B cell (primary cell): ENCODE measurements around the gene CDT1.

ENCODE experiments used
- EZH2 ChIP-seq: IDR thresholded peaks from 2 replicates; pipeline ENCODE4 v1.6.1; 2012; ENCODE audit warnings: borderline replicate concordance, low read depth, mild to moderate bottlenecking, moderate library complexity, low read length; ENCODE audit not compliant: insufficient read depth, poor library complexity, severe bottlenecking
- TF ChIP-seq, protein P1 (sequence below): fragments of 200-600 bp; IDR thresholded peaks from one replicate; pipeline ENCODE4 v1.8.0; 2022; ENCODE audit warnings: antibody characterized with exemption, mild to moderate bottlenecking

- TF ChIP-seq, protein P1, sequence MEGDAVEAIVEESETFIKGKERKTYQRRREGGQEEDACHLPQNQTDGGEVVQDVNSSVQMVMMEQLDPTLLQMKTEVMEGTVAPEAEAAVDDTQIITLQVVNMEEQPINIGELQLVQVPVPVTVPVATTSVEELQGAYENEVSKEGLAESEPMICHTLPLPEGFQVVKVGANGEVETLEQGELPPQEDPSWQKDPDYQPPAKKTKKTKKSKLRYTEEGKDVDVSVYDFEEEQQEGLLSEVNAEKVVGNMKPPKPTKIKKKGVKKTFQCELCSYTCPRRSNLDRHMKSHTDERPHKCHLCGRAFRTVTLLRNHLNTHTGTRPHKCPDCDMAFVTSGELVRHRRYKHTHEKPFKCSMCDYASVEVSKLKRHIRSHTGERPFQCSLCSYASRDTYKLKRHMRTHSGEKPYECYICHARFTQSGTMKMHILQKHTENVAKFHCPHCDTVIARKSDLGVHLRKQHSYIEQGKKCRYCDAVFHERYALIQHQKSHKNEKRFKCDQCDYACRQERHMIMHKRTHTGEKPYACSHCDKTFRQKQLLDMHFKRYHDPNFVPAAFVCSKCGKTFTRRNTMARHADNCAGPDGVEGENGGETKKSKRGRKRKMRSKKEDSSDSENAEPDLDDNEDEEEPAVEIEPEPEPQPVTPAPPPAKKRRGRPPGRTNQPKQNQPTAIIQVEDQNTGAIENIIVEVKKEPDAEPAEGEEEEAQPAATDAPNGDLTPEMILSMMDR: no peak
- TF ChIP-seq EZH2: no peak
Measured at GRCh38 chr16:88759245-88759975, 44.2 kb upstream of the CDT1 start.
